ENCODE measurements around the gene BAIAP2L2.
A peak's percentile ranks its signal among the peaks of the same experiment; 100 is the strongest.

DNA sequence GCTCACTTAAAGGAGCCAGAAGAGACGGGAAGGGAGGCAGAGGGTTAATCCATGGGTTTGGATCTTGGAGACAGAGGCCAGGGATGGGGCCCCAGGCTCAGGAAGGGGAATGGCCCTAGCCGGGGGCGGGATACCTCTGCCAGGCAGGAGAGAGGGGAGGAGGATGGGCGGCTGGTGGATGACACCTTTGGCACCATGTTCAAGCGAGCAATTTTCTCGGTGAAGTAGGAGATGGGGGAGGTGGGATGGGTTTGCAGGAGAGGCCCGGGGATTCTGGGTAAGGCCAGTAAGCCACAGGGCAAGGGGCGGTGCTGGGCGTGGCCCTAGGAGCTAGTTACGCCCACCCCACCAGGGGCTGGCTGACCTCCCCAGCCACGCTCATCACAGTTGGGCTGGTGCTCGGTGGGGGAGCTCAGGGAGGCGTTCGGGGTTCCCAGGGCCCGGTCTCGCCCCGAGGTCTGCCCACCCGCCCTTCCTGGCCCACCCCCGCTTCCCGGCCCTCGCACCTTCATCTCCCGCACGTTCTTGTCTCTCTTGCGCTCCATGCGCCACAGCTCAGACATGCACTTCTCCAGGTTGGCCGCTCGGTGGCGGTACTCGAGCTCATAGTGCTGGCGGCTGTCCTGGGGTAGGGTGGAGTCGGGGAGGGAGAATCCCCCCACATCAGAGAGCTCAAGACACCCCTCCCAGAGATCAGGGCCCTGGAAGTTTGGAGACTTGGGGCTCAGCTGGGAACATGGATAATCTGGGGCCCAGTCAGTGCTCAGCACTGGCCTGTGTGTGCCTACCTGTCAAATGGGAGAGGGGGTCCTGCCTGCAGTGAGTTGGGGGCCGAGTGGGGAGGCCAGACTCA is 12.7 kb downstream of the BAIAP2L2 start:
- TF ChIP-seq, protein P1, sequence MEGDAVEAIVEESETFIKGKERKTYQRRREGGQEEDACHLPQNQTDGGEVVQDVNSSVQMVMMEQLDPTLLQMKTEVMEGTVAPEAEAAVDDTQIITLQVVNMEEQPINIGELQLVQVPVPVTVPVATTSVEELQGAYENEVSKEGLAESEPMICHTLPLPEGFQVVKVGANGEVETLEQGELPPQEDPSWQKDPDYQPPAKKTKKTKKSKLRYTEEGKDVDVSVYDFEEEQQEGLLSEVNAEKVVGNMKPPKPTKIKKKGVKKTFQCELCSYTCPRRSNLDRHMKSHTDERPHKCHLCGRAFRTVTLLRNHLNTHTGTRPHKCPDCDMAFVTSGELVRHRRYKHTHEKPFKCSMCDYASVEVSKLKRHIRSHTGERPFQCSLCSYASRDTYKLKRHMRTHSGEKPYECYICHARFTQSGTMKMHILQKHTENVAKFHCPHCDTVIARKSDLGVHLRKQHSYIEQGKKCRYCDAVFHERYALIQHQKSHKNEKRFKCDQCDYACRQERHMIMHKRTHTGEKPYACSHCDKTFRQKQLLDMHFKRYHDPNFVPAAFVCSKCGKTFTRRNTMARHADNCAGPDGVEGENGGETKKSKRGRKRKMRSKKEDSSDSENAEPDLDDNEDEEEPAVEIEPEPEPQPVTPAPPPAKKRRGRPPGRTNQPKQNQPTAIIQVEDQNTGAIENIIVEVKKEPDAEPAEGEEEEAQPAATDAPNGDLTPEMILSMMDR (conservative IDR thresholded peaks at IDR 0.05 in 1 of 2, IDR thresholded peaks at IDR 0.05 in 1 of 2; ENCODE audit: extremely low read depth in 1 of 2, insufficient read depth in 1 of 2, low read depth in 1 of 2, low read length in 2 of 2), result peak; percentile 4 to 26
- TF ChIP-seq EZH2 (IDR thresholded peaks at IDR 0.05; ENCODE audit: borderline replicate concordance, low read length), result no peak
